GM23338 (cell line): ENCODE measurements around the gene GNA12.

Experiments used
- CREB1 ChIP-seq: fragments of 250-450 bp; sonication (Bioruptor Pico); IDR thresholded peaks from 2 replicates; pipeline ENCODE4 v1.5.0; 2020; ENCODE audit warnings: low read depth, mild to moderate bottlenecking, moderate library complexity
- CTCF ChIP-seq, 2 experiments: fragments of 200-600 bp in 1 of 2; sonication (generic) in 1 of 2; conservative IDR thresholded peaks; 2 replicates each; pipeline versions ENCODE4 v1.5.1 to v1.6.1; 2016 to 2017; ENCODE audit warnings: antibody characterized with exemption in 2 of 2, low read depth in 2 of 2, mild to moderate bottlenecking in 2 of 2, moderate library complexity in 1 of 2
- EZH2 ChIP-seq: fragments of 200-600 bp; sonication (generic); IDR thresholded peaks from one replicate; pipeline ENCODE4 v1.8.0; 2017; ENCODE audit warnings: antibody characterized with exemption, mild to moderate bottlenecking, low read depth; ENCODE audit not compliant: unreplicated experiment
- EZH2phosphoT487 ChIP-seq: fragments of 200-600 bp; sonication (generic); IDR thresholded peaks from one replicate; pipeline ENCODE4 v1.8.1; 2018; ENCODE audit warnings: antibody characterized with exemption; ENCODE audit not compliant: unreplicated experiment
- POLR2AphosphoS5 ChIP-seq: IDR thresholded peaks from 2 replicates; pipeline ENCODE4 v1.6.1; 2016; ENCODE audit warnings: antibody characterized with exemption, low read depth
- REST ChIP-seq: IDR thresholded peaks from one replicate; pipeline ENCODE4 v1.6.1; 2018; ENCODE audit warnings: antibody characterized with exemption; ENCODE audit not compliant: unreplicated experiment
- STAT1 ChIP-seq: IDR thresholded peaks from one replicate; pipeline ENCODE4 v1.6.1; 2016; ENCODE audit warnings: antibody characterized with exemption; ENCODE audit not compliant: unreplicated experiment
- ZNF114 ChIP-seq: fragments of 250-450 bp; sonication (Bioruptor Pico); IDR thresholded peaks from 2 replicates; pipeline ENCODE4 v1.5.0; 2020; ENCODE audit warnings: mild to moderate bottlenecking, moderate library complexity
- ZNF331 ChIP-seq: fragments of 250-450 bp; sonication (Bioruptor Pico); IDR thresholded peaks from 2 replicates; pipeline ENCODE4 v1.5.0; 2020; ENCODE audit warnings: low read depth, mild to moderate bottlenecking, moderate library complexity
- ZNF462 ChIP-seq: fragments of 250-450 bp; sonication (Bioruptor Pico); IDR thresholded peaks from 2 replicates; pipeline ENCODE4 v1.5.0; 2020; ENCODE audit warnings: mild to moderate bottlenecking, moderate library complexity
- TF ChIP-seq, protein P1 (sequence below): IDR thresholded peaks from 2 replicates; pipeline ENCODE4 v1.6.1; 2016; ENCODE audit warnings: antibody characterized with exemption

GRCh38 chr7:2680256-2680655 is 163.9 kb downstream of the GNA12 start:
- TF ChIP-seq CTCF (conservative IDR thresholded peaks at IDR 0.05; ENCODE audit: low read depth in 2 of 2) (no peak), EZH2 (no peak), STAT1 (no peak), CREB1 (CRISPR knock-in tag) (no peak), REST (no peak), EZH2phosphoT487 (no peak), POLR2AphosphoS5 (no peak), ZNF331 (CRISPR knock-in tag) (no peak), ZNF114 (CRISPR knock-in tag) (no peak), ZNF462 (CRISPR knock-in tag) (no peak)
- TF ChIP-seq, protein P1, sequence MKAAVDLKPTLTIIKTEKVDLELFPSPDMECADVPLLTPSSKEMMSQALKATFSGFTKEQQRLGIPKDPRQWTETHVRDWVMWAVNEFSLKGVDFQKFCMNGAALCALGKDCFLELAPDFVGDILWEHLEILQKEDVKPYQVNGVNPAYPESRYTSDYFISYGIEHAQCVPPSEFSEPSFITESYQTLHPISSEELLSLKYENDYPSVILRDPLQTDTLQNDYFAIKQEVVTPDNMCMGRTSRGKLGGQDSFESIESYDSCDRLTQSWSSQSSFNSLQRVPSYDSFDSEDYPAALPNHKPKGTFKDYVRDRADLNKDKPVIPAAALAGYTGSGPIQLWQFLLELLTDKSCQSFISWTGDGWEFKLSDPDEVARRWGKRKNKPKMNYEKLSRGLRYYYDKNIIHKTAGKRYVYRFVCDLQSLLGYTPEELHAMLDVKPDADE: no peak
